PC-9 (cell line): Measurements from ENCODE around the gene ZNF346. TPM values are rescaled to one million over a fixed set of nuclear protein-coding genes. Genes with fewer than 3 reads are reported as not detected.
"Not testable (repeated sequence)": the region's sequence is repeated elsewhere in the genome, so short reads cannot be mapped to it uniquely, and the experiment has no call there.

Experiments used
- BruUV-seq: library from RNA; stranded (reverse); fragments of 400-500 nt; replicated peaks from 2 replicates; lab custom pipeline; 2021; lab: Mats Ljungman, UMichigan
- CTCF ChIA-PET: fragments of 300-600 bp; sonication (Branson Sonifier 250); formaldehyde crosslinking; loops from one replicate; lab custom pipeline; 2022; ENCODE audit warnings: antibody characterized with exemption; lab: Charles Lee
- POLR2A ChIA-PET: fragments of 300-600 bp; sonication (Branson Sonifier 250); formaldehyde crosslinking; loops from one replicate; lab custom pipeline; 2022; ENCODE audit warnings: antibody characterized with exemption; ENCODE audit not compliant: unreplicated experiment; lab: Charles Lee
- DNase-seq, 2 experiments: peaks; one replicate each; pipeline versions ENCODE4 v3.0.0 to v3.0.0-alpha.2; 2015 to 2022; ENCODE audit warnings: mixed read lengths in 1 of 2
- H2AFZ ChIP-seq: fragments of 200-600 bp; sonication (generic); 2 replicates; pipeline ENCODE4 v1.8.1; 2017; ENCODE audit warnings: antibody characterized with exemption
- H3F3A ChIP-seq: fragments of 200-600 bp; sonication (generic); 2 replicates; pipeline ENCODE4 v1.8.1; 2017; ENCODE audit warnings: antibody characterized with exemption, mild to moderate bottlenecking, low read depth; ENCODE audit not compliant: insufficient read depth
- H3K27ac ChIP-seq: fragments of 200-600 bp; sonication (generic); 2 replicates; pipeline ENCODE4 v1.6.1; 2016; ENCODE audit warnings: mixed run types
- H3K27me3 ChIP-seq: fragments of 200-600 bp; sonication (generic); 2 replicates; pipeline ENCODE4 v1.6.1; 2016; ENCODE audit warnings: low read depth, mixed run types; ENCODE audit not compliant: insufficient read depth
- H3K36me3 ChIP-seq: fragments of 200-600 bp; sonication (generic); 2 replicates; pipeline ENCODE4 v1.6.1; 2016; ENCODE audit warnings: low read depth, mixed run types
- H3K4me1 ChIP-seq: fragments of 200-600 bp; sonication (generic); replicated peaks from 2 replicates; pipeline ENCODE4 v1.6.1; 2016; ENCODE audit warnings: mixed run types; ENCODE audit not compliant: insufficient read depth
- H3K4me2 ChIP-seq: fragments of 200-600 bp; sonication (generic); 2 replicates; pipeline ENCODE4 v1.6.1; 2017; ENCODE audit warnings: mixed run types
- H3K4me3 ChIP-seq: fragments of 200-600 bp; sonication (generic); 2 replicates; pipeline ENCODE4 v1.6.1; 2016; ENCODE audit warnings: mixed run types
- H3K79me2 ChIP-seq: fragments of 200-600 bp; sonication (generic); 2 replicates; pipeline ENCODE4 v1.6.1; 2017; ENCODE audit warnings: low read depth, mixed run types
- H3K9me2 ChIP-seq: fragments of 200-600 bp; sonication (generic); 2 replicates; pipeline ENCODE4 v1.8.1; 2017; ENCODE audit warnings: mild to moderate bottlenecking; ENCODE audit not compliant: insufficient read depth
- H3K9me3 ChIP-seq: fragments of 200-600 bp; sonication (generic); 2 replicates; pipeline ENCODE4 v1.8.1; 2016; ENCODE audit warnings: low read depth; ENCODE audit not compliant: insufficient read depth
- H4K20me1 ChIP-seq: fragments of 200-600 bp; sonication (generic); 2 replicates; pipeline ENCODE4 v1.8.1; 2017; ENCODE audit not compliant: insufficient read depth
- CTCF ChIP-seq: fragments of 200-600 bp; sonication (generic); conservative IDR thresholded peaks from 2 replicates; pipeline ENCODE4 v1.6.1; 2017; ENCODE audit warnings: mixed run types, antibody characterized with exemption, mild to moderate bottlenecking, moderate library complexity
- EZH2 ChIP-seq: fragments of 200-600 bp; sonication (generic); IDR thresholded peaks from 2 replicates; pipeline ENCODE4 v1.8.0; 2017; ENCODE audit warnings: antibody characterized with exemption, low read depth
- intact Hi-C: fragments of 100-400 bp; cut with micrococcal nuclease; formaldehyde crosslinking; loops from one replicate; pipeline ENCODE4 v1.10.0; 2022; ENCODE audit not compliant: unreplicated experiment
- total RNA-seq: library from RNA; stranded (reverse); gene quantifications from 2 replicates; pipeline ENCODE4 v1.2.3, GENCODE V29; 2021

The ZNF346 gene
- total RNA-seq, 1 experiment from 2014 or later: 23.8 TPM

- ChIA-PET CTCF (no interaction called here), POLR2A (no interaction called here)
- Histone ChIP-seq H3K79me2 (peaks cover 76% of the 10 kb centered on the region), H4K20me1 (peaks cover 4% of the 10 kb centered on the region; the same call in 1 of the 2 replicates), H3K4me2 (no peak overlapping the region), H3K4me3 (no peak overlapping the region), H3K36me3 (0 out of 2 replicates have a peak, but pooled peaks cover 3% of the 10 kb centered on the region), H2AFZ (no peak overlapping the region), H3K9me3 (no peaks in the 10 kb centered on the region), H3K4me1 (no peaks in the 10 kb centered on the region), H3K27me3 (no peaks in the 10 kb centered on the region), H3F3A (no peaks in the 10 kb centered on the region), H3K9me2 (no peaks in the 10 kb centered on the region), H3K27ac (no peak overlapping the region)
- no peak for DNase-seq
- intact Hi-C loops: no loop called here
- TF ChIP-seq CTCF: no peak
- no peak for TF ChIP-seq EZH2
- no TSS peak for BruUV-seq
These were observed 34.9 kb upstream of the ZNF346 start for GRCh38 chr5:176987583-176987982.

- H2AFZ ChIP-seq, H3K4me3 ChIP-seq, H3K36me3 ChIP-seq, intact Hi-C loops, H3K4me2 ChIP-seq, H3K9me3 ChIP-seq, POLR2A ChIA-PET, H4K20me1 ChIP-seq, BruUV-seq, H3K27me3 ChIP-seq, H3K9me2 ChIP-seq, DNase-seq: not testable (repeated sequence)
- peaks cover 93% of the 10 kb centered on the region for H3K79me2 ChIP-seq
- peaks cover 49% of the 10 kb centered on the region for H3F3A ChIP-seq
- H3K4me1 ChIP-seq: peaks cover 26% of the 10 kb centered on the region
- peak overlapping the region; percentile 96 for H3K27ac ChIP-seq
- CTCF ChIA-PET: interaction anchor here (0.7 kb wide), 1 partner anchor 12 kb away, joined by 11 read pairs; no protein-coding TSS in a partner anchor
These were observed 29.4 kb upstream of the ZNF346 start for GRCh38 chr5:176993081-176993480.

DNA sequence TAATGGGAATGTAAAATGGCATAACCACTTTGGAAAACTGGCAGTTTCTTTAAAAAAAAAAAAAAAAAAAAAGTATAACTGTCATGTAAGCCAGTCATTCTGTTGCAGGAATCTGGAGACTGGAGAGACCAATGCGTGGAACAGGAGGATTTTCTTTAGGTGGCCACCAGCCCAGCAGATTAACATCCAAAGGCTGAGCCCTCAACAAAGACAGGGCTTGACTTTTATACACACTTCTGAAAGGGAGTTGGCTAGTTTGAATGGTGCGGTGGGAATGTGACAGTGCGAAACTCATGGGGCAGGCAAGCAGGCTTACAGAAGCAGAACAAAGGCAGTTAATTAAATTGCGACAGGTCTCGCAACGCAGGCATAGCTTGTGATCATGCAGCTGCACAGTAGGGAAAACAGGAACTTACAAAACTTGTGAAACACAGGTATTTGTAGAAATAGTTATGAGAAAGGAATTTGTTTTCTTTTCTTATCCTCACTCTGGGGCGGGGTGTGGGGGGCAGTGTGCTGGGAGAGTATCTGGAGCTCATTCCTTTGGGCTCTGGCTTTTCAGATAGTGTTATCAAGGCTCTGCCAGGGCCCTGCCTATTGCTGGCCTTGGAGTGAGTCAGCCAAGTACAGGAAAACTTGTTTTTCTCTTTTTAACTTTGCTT is 27.9 kb upstream of the ZNF346 start:
- Histone ChIP-seq H3K36me3 (peaks cover 9% of the 10 kb centered on the region), H3K27me3 (no peaks in the 10 kb centered on the region), H4K20me1 (peaks cover 2% of the 10 kb centered on the region; the same call in 1 of the 2 replicates), H3K27ac (peak overlapping the region; percentile 96), H3K9me2 (no peaks in the 10 kb centered on the region), H3K4me1 (peaks cover 26% of the 10 kb centered on the region), H3K4me3 (no peak overlapping the region), H3K79me2 (peaks cover 93% of the 10 kb centered on the region), H3K9me3 (peaks cover 5% of the 10 kb centered on the region), H2AFZ (no peak overlapping the region), H3K4me2 (peak overlapping the region; percentile 56), H3F3A (peaks cover 57% of the 10 kb centered on the region)
- POLR2A ChIA-PET: no interaction called here
- peak; percentile 40 to 94 for DNase-seq
- TF ChIP-seq CTCF (no peak), EZH2 (no peak)
- intact Hi-C loops: no loop called here
- BruUV-seq: no TSS peak
- CTCF ChIA-PET: no interaction called here
